Measurements from ENCODE around the gene KCTD14.

- TF ChIP-seq CHD2 (IDR thresholded peaks at IDR 0.05; ENCODE audit: low read depth, low read length) (no peak), U2AF2 (optimal IDR thresholded peaks at IDR 0.05; ENCODE audit: low read depth, low read length) (no peak), CTCF (IDR thresholded peaks at IDR 0.05 in 2 of 3, conservative IDR thresholded peaks at IDR 0.05 in 1 of 3; ENCODE audit: insufficient read depth in 2 of 3, low read depth in 1 of 3, low read length in 3 of 3) (no peak), ZNF740 (CRISPR knock-in tag; IDR thresholded peaks at IDR 0.05) (no peak), ZNF740 (tag; IDR thresholded peaks at IDR 0.05) (no peak), ZBED1 (IDR thresholded peaks at IDR 0.05) (no peak), TCF7L2 (IDR thresholded peaks at IDR 0.05; ENCODE audit: low read depth, low read length) (no peak), UBTF (IDR thresholded peaks at IDR 0.05; ENCODE audit: borderline replicate concordance in 1 of 2, low read depth in 2 of 2, low read length in 2 of 2) (no peak), GABPA (tag; conservative IDR thresholded peaks at IDR 0.05; ENCODE audit: low read depth) (no peak), CCAR2 (IDR thresholded peaks at IDR 0.05; ENCODE audit: low read depth, low read length) (no peak)
Observed at GRCh38 chr11:77993902-77994301, 29.2 kb downstream of the KCTD14 start.
